Thyroid gland (tissue), 4 donors: ENCODE results near the gene ST6GALNAC6. TPM values are rescaled to one million over a fixed set of nuclear protein-coding genes. Genes with fewer than 3 reads are reported as not detected.
A peak's percentile ranks its signal among the peaks of the same experiment; 100 is the strongest.

Experiments used
- DNase-seq, 2 donors: peaks; one replicate each; pipeline ENCODE4 v3.0.0-alpha.2; 2019
- H3K27ac ChIP-seq, 3 donors: fragments of 200-600 bp; sonication (generic); 1 replicate in 2 of 3; 2 replicates in 1 of 3; pipeline ENCODE4 v1.5.1; 2016 to 2019; ENCODE audit warnings: mild to moderate bottlenecking in 1 of 3, moderate library complexity in 1 of 3
- H3K27me3 ChIP-seq: fragments of 200-600 bp; sonication (generic); one replicate; pipeline ENCODE4 v1.5.1; 2019
- H3K36me3 ChIP-seq, 2 donors: fragments of 200-600 bp; sonication (generic); one replicate each; pipeline ENCODE4 v1.5.1; 2016 to 2019
- H3K4me1 ChIP-seq, 2 donors: fragments of 200-600 bp; sonication (generic); one replicate each; pipeline ENCODE4 v1.5.1; 2017 to 2019
- H3K4me3 ChIP-seq, 3 donors: fragments of 200-600 bp; sonication (generic); replicated peaks in 1 of 3; 1 replicate in 2 of 3; 2 replicates in 1 of 3; pipeline ENCODE4 v1.5.1; 2016; ENCODE audit warnings: mild to moderate bottlenecking in 1 of 3
- H3K9me3 ChIP-seq: fragments of 200-600 bp; sonication (generic); one replicate; pipeline ENCODE4 v1.5.1; 2017
- POLR2A ChIP-seq, 2 donors: fragments of 450-650 bp; IDR thresholded peaks; one replicate each; pipeline ENCODE4 v1.6.1; 2017; ENCODE audit warnings: antibody characterized with exemption in 2 of 2, mild to moderate bottlenecking in 2 of 2, moderate library complexity in 1 of 2
- WGBS, 2 donors: methylation state at CpG; one replicate each; pipeline ENCODE4 v1.1.5; 2017; 5-methylcytosine and 5-hydroxymethylcytosine counted together
- intact Hi-C: fragments of 100-400 bp; cut with DNase I; formaldehyde crosslinking; loops from one replicate; pipeline ENCODE4 v1.15.1; 2023
- total RNA-seq, 4 donors: library from RNA; depleted of rRNA; stranded (reverse); fragments of >200 nt; gene quantifications; one replicate each; pipeline ENCODE4 v1.2.3, GENCODE V29; 2016
- TF ChIP-seq, protein P1 (sequence below), 6 experiments: fragments of 200-600 bp in 3 of 6; fragments of 450-650 bp in 3 of 6; sonication (generic) in 3 of 6; IDR thresholded peaks; one replicate each; pipeline ENCODE4 v1.5.1; 2016 to 2019; ENCODE audit warnings: antibody characterized with exemption in 6 of 6, mild to moderate bottlenecking in 2 of 6, inconsistent platforms in 1 of 6, moderate library complexity in 1 of 6

The ST6GALNAC6 gene
- total RNA-seq, 4 donors from 2014 or later, result 39.2 to 124 (median 50.8) TPM

DNA sequence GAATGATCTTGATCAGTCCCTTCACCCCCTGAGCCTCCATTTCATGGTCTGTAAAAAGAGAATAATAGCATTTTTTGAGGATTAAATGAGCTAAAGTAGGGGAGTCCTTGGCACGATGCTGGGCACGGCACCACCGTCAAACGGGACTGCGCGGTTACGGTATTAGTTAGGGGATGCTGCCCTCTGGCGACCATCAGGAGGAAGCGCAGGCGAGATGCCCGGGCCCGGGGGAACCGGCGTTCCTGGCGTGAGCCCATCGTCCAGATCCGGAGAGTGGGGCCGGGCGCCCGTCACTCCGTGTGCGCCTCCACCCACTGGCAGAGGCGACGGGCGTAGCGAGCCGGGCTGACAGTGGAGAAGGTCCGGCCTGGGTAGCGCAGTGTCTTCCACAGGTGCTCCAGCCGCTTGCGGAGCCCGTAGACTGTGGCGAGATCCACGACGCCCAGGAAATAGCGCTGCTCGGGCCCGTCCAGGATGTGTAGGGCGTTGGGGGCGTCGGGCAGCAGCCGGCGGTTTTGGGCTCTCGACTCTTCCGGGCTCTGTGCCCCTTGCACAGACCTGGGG is 22.2 kb upstream of the ST6GALNAC6 start:
- peak; percentile 60 to 62 for DNase-seq
- H3K9me3 ChIP-seq, result no peaks in the 10 kb centered on the region
- H3K27ac ChIP-seq, result no peak overlapping the region
- TF ChIP-seq POLR2A (IDR thresholded peaks at IDR 0.05), result no peak
- TF ChIP-seq, protein P1, sequence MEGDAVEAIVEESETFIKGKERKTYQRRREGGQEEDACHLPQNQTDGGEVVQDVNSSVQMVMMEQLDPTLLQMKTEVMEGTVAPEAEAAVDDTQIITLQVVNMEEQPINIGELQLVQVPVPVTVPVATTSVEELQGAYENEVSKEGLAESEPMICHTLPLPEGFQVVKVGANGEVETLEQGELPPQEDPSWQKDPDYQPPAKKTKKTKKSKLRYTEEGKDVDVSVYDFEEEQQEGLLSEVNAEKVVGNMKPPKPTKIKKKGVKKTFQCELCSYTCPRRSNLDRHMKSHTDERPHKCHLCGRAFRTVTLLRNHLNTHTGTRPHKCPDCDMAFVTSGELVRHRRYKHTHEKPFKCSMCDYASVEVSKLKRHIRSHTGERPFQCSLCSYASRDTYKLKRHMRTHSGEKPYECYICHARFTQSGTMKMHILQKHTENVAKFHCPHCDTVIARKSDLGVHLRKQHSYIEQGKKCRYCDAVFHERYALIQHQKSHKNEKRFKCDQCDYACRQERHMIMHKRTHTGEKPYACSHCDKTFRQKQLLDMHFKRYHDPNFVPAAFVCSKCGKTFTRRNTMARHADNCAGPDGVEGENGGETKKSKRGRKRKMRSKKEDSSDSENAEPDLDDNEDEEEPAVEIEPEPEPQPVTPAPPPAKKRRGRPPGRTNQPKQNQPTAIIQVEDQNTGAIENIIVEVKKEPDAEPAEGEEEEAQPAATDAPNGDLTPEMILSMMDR (IDR thresholded peaks at IDR 0.05), result peak; percentile 89 to 96 (median 94)
- 0 to 1% methylated on average over 13 to 20 of the region's 45 CpGs for WGBS, 2 donors
- H3K4me1 ChIP-seq, result peaks cover 13 to 32% of the 10 kb centered on the region in 2 donors
- H3K36me3 ChIP-seq, result no peaks in the 10 kb centered on the region
- no peak overlapping the region for H3K4me3 ChIP-seq
- intact Hi-C loops, result loop anchor here (5.0 to 10.0 kb wide), 2 partner anchors 329 to 417 kb away; no protein-coding TSS in a partner anchor
- no peaks in the 10 kb centered on the region for H3K27me3 ChIP-seq

DNA sequence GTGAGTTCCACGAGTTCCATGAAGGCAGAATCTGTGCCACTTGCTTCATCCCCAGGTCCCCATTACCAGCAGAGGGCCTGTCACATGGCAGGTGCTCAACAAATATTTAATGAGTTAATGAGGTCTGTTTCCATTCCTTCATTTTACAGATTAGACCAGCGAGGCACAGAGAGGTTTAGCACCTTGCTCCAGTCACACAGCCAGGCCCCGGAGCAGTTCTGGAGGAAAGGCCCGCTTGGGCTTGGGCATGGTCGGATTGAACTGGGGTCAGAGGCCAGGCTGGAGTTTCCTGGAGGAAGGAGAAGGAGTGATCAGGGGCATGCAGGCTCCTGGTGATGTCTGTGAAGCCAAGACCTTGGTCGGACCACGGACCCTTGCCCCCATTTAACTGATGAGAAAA is 21.4 kb upstream of the ST6GALNAC6 start:
- Histone ChIP-seq H3K36me3 (no peaks in the 10 kb centered on the region), H3K9me3 (no peaks in the 10 kb centered on the region), H3K27me3 (no peaks in the 10 kb centered on the region), H3K27ac (no peak overlapping the region), H3K4me3 (no peak overlapping the region), H3K4me1 (peaks cover 22 to 39% of the 10 kb centered on the region in 2 donors)
- intact Hi-C loops, result loop anchor here (5.0 to 10.0 kb wide), 2 partner anchors 328 to 416 kb away; no protein-coding TSS in a partner anchor
- TF ChIP-seq, protein P1 (IDR thresholded peaks at IDR 0.05), result no peak
- TF ChIP-seq POLR2A (IDR thresholded peaks at IDR 0.05), result no peak
- no peak for DNase-seq
- WGBS, 2 donors, result 88 to 93% methylated on average over 7 of the region's 7 CpGs

DNA sequence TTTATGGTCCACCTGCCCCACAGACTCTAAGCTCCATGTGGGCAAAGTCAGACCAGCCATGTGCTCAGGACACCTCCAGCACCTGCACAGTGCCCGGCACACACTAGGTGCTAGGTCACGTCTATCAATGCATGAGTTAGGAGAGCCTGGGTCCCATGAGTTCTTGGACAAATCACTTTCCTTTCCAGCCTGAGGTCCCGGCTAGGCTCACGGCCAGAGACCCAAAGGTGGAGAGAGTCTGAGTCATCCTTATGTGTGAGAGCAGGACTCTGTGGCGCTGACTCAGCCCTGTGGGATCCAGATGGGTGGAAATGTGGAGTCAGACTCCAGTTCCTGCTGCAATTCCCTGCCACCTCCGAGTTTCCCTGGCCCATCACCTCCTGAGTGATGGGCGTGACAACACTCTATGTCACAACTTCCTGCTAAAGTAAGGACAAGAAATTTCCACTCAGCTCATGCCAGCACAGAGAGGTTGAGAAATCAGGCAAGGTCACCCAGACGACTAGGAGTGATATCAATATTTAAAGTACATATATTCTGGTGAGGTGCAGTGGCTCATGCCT is 19.9 kb upstream of the ST6GALNAC6 start:
- WGBS, 2 donors, result 45 to 48% methylated on average over 8 of the region's 8 CpGs
- Histone ChIP-seq H3K9me3 (no peaks in the 10 kb centered on the region), H3K27ac (peak overlapping the region in 2 of 3 donors; percentile 50 to 54), H3K27me3 (no peaks in the 10 kb centered on the region), H3K4me1 (peaks cover 22 to 46% of the 10 kb centered on the region in 2 donors), H3K36me3 (no peaks in the 10 kb centered on the region), H3K4me3 (no peak overlapping the region)
- TF ChIP-seq POLR2A (IDR thresholded peaks at IDR 0.05), result no peak
- peak; percentile 70 for DNase-seq
- intact Hi-C loops, result loop anchor here (5.0 kb wide), 1 partner anchor 182 kb away; the partner anchor contains the start of gene TOR2A

DNA sequence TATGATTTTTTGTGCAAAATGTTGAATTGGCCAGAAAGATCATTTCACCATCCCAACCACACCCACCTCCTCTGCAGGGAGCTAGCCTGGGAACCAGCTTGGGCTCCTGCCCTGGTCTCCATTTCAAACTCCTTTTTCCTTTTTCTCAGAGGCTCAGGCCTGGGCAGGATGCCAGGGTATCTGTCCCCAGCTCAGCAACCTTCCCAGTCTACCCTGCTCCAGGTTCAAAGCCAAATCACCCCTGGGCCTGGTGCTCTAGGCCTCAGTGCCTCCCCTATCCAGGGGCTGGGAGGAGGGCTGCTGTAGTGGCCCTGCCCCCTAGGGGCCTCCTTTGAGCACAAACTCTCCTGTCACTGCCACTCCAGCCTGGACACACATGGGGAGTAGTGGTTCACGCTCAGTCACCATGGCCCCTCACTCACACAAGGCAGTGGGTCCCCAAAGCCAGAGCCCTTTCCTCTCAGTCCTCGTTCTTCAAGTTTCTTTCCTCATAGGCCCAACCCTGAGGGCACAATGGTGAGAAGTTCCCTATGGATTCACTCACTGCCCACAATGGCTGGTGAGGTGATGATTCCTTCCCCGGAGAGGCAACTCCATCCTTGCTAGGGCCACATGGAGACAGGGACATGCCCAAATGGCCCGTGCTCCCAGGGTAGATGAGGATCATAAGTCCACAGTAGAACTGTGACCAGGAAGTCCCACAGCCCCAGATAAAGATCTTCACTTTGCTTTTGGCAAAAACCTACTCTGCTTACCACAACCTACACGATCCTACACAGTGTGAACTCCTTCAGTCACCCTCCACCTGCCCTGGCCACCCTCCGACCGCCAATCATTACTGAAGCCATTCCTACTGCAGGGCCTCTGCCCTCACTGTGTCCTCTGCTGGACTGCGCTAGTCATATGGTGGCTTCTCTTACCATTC is 19.0 kb upstream of the ST6GALNAC6 start:
- WGBS, 2 donors, result 92 to 93% methylated on average over 6 to 8 of the region's 8 CpGs
- Histone ChIP-seq H3K4me3 (no peak overlapping the region), H3K4me1 (peaks cover 22 to 46% of the 10 kb centered on the region in 2 donors), H3K36me3 (no peaks in the 10 kb centered on the region), H3K27ac (peak overlapping the region in 2 of 3 donors; percentile 50 to 54), H3K27me3 (no peaks in the 10 kb centered on the region), H3K9me3 (no peaks in the 10 kb centered on the region)
- TF ChIP-seq, protein P1 (IDR thresholded peaks at IDR 0.05), result no peak
- TF ChIP-seq POLR2A (IDR thresholded peaks at IDR 0.05), result no peak
- DNase-seq, result no peak
- intact Hi-C loops, result loop anchor here (5.0 kb wide), 1 partner anchor 181 kb away; the partner anchor contains the start of gene TOR2A

DNA sequence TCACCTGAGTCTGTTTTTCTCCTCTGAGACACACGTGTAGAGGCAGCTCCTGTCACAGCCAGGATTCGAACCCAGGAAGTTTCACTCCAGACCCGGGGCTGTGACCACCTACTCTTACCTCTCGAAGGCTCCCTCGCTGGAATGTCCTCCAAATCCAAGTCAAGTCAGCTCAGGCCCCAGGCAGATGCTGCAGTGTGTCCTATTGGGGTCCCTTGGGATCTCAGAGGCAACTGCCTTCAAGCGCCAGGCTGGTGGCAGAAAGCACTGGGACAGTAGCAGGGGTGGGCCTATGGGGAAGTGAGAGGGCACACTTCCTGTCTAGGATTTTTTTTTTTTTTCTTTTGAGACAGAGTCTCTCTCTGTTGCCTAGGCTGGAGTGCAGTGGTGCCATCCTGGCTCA is 18.2 kb upstream of the ST6GALNAC6 start:
- no peak for TF ChIP-seq POLR2A (IDR thresholded peaks at IDR 0.05)
- TF ChIP-seq, protein P1 (IDR thresholded peaks at IDR 0.05), result no peak
- H3K4me3 ChIP-seq, result no peak overlapping the region

More for the DNA sequence above, 18.2 kb upstream of the ST6GALNAC6 start:
- peaks cover 22 to 50% of the 10 kb centered on the region in 2 donors for H3K4me1 ChIP-seq
- peak overlapping the region in 1 of 3 donors; percentile 24 for H3K27ac ChIP-seq
- H3K27me3 ChIP-seq, result no peaks in the 10 kb centered on the region
- 77 to 85% methylated on average over 6 of the region's 6 CpGs for WGBS, 2 donors
- no peaks in the 10 kb centered on the region for H3K9me3 ChIP-seq
- DNase-seq, result no peak
- intact Hi-C loops, result loop anchor here (5.0 kb wide), 1 partner anchor 180 kb away; the partner anchor contains the start of gene TOR2A
- no peaks in the 10 kb centered on the region for H3K36me3 ChIP-seq
